ENCODE measurements around the gene COX10. TPM values are rescaled to one million over a fixed set of nuclear protein-coding genes. Genes with fewer than 3 reads are reported as not detected.

Gene COX10
- polyA plus RNA-seq, 1 donor (not counting 4 experiments of a cell fraction or from before 2014, with no cell fraction given): 14.3 TPM

DNA sequence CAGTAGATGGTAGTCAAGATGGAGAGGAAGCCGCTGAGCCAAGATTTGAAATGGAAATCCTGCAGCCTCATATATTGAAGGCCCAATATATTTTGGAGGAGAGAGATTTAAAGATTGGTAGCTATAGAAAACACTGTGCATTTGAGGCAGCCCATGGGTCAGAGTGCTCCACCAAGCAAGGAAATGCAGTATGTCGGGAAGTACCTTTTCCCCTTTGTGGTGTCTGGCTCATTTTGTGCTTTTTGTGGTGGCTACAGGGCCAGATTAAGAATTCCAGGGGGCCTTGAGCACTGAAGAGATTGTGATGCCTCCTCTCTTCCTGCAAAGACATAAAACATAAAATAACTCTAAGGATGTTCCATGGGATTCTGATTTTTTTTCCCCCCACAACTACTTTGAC, 127.8 kb downstream of the COX10 start:
- Histone ChIP-seq H3K4me2 (ENCODE audit: control insufficient read depth, extremely low read depth, insufficient read depth, low read depth, low read length) (no peak overlapping the region), H3K9me3 (ENCODE audit: control insufficient read depth, low read depth, low read length) (no peaks in the 10 kb centered on the region), H3K9me1 (ENCODE audit: control insufficient read depth, extremely low read depth, insufficient read depth, low read length) (no peaks in the 10 kb centered on the region), H3K4me1 (ENCODE audit: control insufficient read depth, extremely low read depth, insufficient read depth, low read length) (no peaks in the 10 kb centered on the region), H3K9ac (ENCODE audit: control insufficient read depth, extremely low read depth, insufficient read depth, low read length) (no peak overlapping the region), H3K79me2 (ENCODE audit: control insufficient read depth, insufficient read depth, low read length) (no peaks in the 10 kb centered on the region), H2AFZ (ENCODE audit: control insufficient read depth, low read length) (no peak overlapping the region), H3K4me3 (ENCODE audit: control insufficient read depth in 2 of 3, extremely low read depth in 1 of 3, insufficient read depth in 2 of 3, low read depth in 1 of 3, low read length in 3 of 3) (no peak overlapping the region), H3K36me3 (ENCODE audit: control insufficient read depth in 2 of 2, extremely low read depth in 1 of 2, insufficient read depth in 2 of 2, low read length in 2 of 2) (peaks cover 0 to 2% of the 10 kb centered on the region in 2 experiments), H3K27ac (ENCODE audit: control insufficient read depth, insufficient read depth, low read length) (no peak overlapping the region), H3K27me3 (ENCODE audit: control insufficient read depth, extremely low read depth, insufficient read depth, low read length) (no peaks in the 10 kb centered on the region), H4K20me1 (ENCODE audit: control insufficient read depth, extremely low read depth, insufficient read depth, low read length) (no peaks in the 10 kb centered on the region)
- no peak for TF ChIP-seq EZH2 (IDR thresholded peaks at IDR 0.05; ENCODE audit: low read length)
- TF ChIP-seq, protein P1, sequence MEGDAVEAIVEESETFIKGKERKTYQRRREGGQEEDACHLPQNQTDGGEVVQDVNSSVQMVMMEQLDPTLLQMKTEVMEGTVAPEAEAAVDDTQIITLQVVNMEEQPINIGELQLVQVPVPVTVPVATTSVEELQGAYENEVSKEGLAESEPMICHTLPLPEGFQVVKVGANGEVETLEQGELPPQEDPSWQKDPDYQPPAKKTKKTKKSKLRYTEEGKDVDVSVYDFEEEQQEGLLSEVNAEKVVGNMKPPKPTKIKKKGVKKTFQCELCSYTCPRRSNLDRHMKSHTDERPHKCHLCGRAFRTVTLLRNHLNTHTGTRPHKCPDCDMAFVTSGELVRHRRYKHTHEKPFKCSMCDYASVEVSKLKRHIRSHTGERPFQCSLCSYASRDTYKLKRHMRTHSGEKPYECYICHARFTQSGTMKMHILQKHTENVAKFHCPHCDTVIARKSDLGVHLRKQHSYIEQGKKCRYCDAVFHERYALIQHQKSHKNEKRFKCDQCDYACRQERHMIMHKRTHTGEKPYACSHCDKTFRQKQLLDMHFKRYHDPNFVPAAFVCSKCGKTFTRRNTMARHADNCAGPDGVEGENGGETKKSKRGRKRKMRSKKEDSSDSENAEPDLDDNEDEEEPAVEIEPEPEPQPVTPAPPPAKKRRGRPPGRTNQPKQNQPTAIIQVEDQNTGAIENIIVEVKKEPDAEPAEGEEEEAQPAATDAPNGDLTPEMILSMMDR (optimal IDR thresholded peaks at IDR 0.05 in 1 of 3, IDR thresholded peaks at IDR 0.05 in 1 of 3, conservative IDR thresholded peaks at IDR 0.05 in 1 of 3; ENCODE audit: extremely low read depth in 1 of 3, insufficient read depth in 2 of 3, low read length in 3 of 3): no peak
- FAIRE-seq: no peak
- no peak for DNase-seq (ENCODE audit: low read depth, low spot score)
- dilution Hi-C loops (cut with MboI; ENCODE audit: extremely low pct_ligation_motif_present, low sequenced_read_pairs): no loop called here

DNA sequence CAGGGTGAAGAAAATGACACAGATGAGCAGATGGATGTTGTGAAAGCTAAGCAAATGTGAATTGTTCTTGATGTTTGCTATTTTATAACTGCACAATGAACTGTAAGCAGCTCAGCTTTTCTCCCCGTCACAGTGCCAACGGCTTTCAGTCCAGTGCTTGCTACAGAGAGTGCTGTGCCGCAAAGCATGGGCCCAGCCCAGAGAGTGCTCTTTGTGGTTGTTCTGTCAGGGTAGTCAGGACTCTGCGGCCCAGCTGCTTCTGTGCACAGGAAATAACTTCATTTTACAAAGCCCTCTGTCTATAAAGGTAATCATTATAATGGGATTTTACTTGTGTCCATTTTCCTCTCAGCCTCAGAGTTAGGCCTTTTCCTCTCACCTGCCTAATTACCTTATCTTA, 128.3 kb downstream of the COX10 start:
- dilution Hi-C loops (cut with MboI; ENCODE audit: extremely low pct_ligation_motif_present, low sequenced_read_pairs): no loop called here
- Histone ChIP-seq H4K20me1 (ENCODE audit: control insufficient read depth, extremely low read depth, insufficient read depth, low read length) (no peaks in the 10 kb centered on the region), H3K27me3 (ENCODE audit: control insufficient read depth, extremely low read depth, insufficient read depth, low read length) (no peaks in the 10 kb centered on the region), H3K9me1 (ENCODE audit: control insufficient read depth, extremely low read depth, insufficient read depth, low read length) (no peaks in the 10 kb centered on the region), H2AFZ (ENCODE audit: control insufficient read depth, low read length) (no peak overlapping the region), H3K9me3 (ENCODE audit: control insufficient read depth, low read depth, low read length) (no peaks in the 10 kb centered on the region), H3K27ac (ENCODE audit: control insufficient read depth, insufficient read depth, low read length) (no peak overlapping the region), H3K79me2 (ENCODE audit: control insufficient read depth, insufficient read depth, low read length) (no peaks in the 10 kb centered on the region), H3K4me2 (ENCODE audit: control insufficient read depth, extremely low read depth, insufficient read depth, low read depth, low read length) (no peak overlapping the region), H3K4me1 (ENCODE audit: control insufficient read depth, extremely low read depth, insufficient read depth, low read length) (no peaks in the 10 kb centered on the region), H3K9ac (ENCODE audit: control insufficient read depth, extremely low read depth, insufficient read depth, low read length) (no peak overlapping the region), H3K4me3 (ENCODE audit: control insufficient read depth in 2 of 3, extremely low read depth in 1 of 3, insufficient read depth in 2 of 3, low read depth in 1 of 3, low read length in 3 of 3) (no peak overlapping the region), H3K36me3 (ENCODE audit: control insufficient read depth in 2 of 2, extremely low read depth in 1 of 2, insufficient read depth in 2 of 2, low read length in 2 of 2) (peaks cover 0 to 2% of the 10 kb centered on the region in 2 experiments)
- TF ChIP-seq, protein P1 (optimal IDR thresholded peaks at IDR 0.05 in 1 of 3, IDR thresholded peaks at IDR 0.05 in 1 of 3, conservative IDR thresholded peaks at IDR 0.05 in 1 of 3; ENCODE audit: extremely low read depth in 1 of 3, insufficient read depth in 2 of 3, low read length in 3 of 3): no peak
- no peak for TF ChIP-seq EZH2 (IDR thresholded peaks at IDR 0.05; ENCODE audit: low read length)
- FAIRE-seq: no peak
- DNase-seq (ENCODE audit: low read depth, low spot score): no peak

Measured in keratinocyte (primary cell).